IMR-90 (cell line): Measurements from ENCODE around the gene ANGPTL1. TPM values are rescaled to one million over a fixed set of nuclear protein-coding genes. Genes with fewer than 3 reads are reported as not detected.

Experiments
- ATAC-seq: fragments of 200-7000 bp; cut with Tn5 transposase; 2 replicates; pipeline ENCODE4 v1.9.1; 2020; ENCODE audit warnings: low read depth, mild to moderate bottlenecking, moderate library complexity
- BruUV-seq: library from RNA; stranded (reverse); fragments of 400-500 nt; replicated peaks from 2 replicates; lab custom pipeline; 2021; lab: Mats Ljungman, UMichigan
- CTCF ChIA-PET: fragments of 300-600 bp; formaldehyde crosslinking; extraction: SDS; loops from one replicate; lab custom pipeline; 2021; ENCODE audit warnings: antibody characterized with exemption; lab: Yijun Ruan, JAX
- POLR2A ChIA-PET: fragments of 300-600 bp; sonication (Branson Sonifier 250); formaldehyde crosslinking; loops from one replicate; lab custom pipeline; 2022; ENCODE audit warnings: antibody characterized with exemption; ENCODE audit not compliant: unreplicated experiment; lab: Charles Lee
- DNase-seq: peaks from one replicate; pipeline ENCODE4 v3.0.0; 2013
- H2AFZ ChIP-seq: replicated peaks from 2 replicates; pipeline ENCODE3; 2013; ENCODE audit warnings: low read length, mild to moderate bottlenecking; ENCODE audit not compliant: poor library complexity
- H2AK5ac ChIP-seq: 2 replicates; pipeline ENCODE4 v1.6.1; 2013; ENCODE audit warnings: low read depth, low read length, inconsistent platforms
- H2AK9ac ChIP-seq: replicated peaks from 2 replicates; pipeline ENCODE3; 2013; ENCODE audit warnings: mild to moderate bottlenecking, low read depth, low read length, moderate library complexity; ENCODE audit not compliant: poor library complexity
- H2BK120ac ChIP-seq: 2 replicates; pipeline ENCODE4 v1.6.1; 2013; ENCODE audit warnings: low read depth, low read length, inconsistent platforms
- H2BK15ac ChIP-seq: 3 replicates; pipeline ENCODE4 v1.6.1; 2013; ENCODE audit warnings: low read depth, low read length, inconsistent platforms
- H2BK20ac ChIP-seq: 2 replicates; pipeline ENCODE4 v1.6.1; 2013; ENCODE audit warnings: low read depth, mild to moderate bottlenecking, inconsistent platforms, low read length, moderate library complexity
- H2BK5ac ChIP-seq: 2 replicates; pipeline ENCODE4 v1.6.1; 2013; ENCODE audit warnings: mild to moderate bottlenecking, low read depth, low read length, inconsistent platforms; ENCODE audit not compliant: poor library complexity, severe bottlenecking
- H3K14ac ChIP-seq: replicated peaks from 2 replicates; pipeline ENCODE4 v1.6.1; 2013; ENCODE audit warnings: low read depth, low read length, inconsistent platforms
- H3K18ac ChIP-seq: 2 replicates; pipeline ENCODE4 v1.6.1; 2013; ENCODE audit warnings: low read depth, low read length, control low read depth
- H3K23ac ChIP-seq: 2 replicates; pipeline ENCODE4 v1.6.1; 2013; ENCODE audit warnings: low read depth, low read length, inconsistent platforms
- H3K27ac ChIP-seq: 2 replicates; pipeline ENCODE4 v1.5.1; 2013; ENCODE audit warnings: mild to moderate bottlenecking, control low read depth, low read length; ENCODE audit not compliant: insufficient read depth
- H3K27me3 ChIP-seq: 2 replicates; pipeline ENCODE4 v1.6.1; 2013; ENCODE audit warnings: low read length; ENCODE audit not compliant: control insufficient read depth, insufficient read depth
- H3K36me3 ChIP-seq: 2 replicates; pipeline ENCODE4 v1.6.1; 2013; ENCODE audit warnings: low read length, mixed read lengths; ENCODE audit not compliant: control insufficient read depth, insufficient read depth
- H3K4ac ChIP-seq: 2 replicates; pipeline ENCODE4 v1.6.1; 2013; ENCODE audit warnings: low read depth, low read length, inconsistent platforms
- H3K4me1 ChIP-seq: 2 replicates; pipeline ENCODE4 v1.6.1; 2013; ENCODE audit warnings: low read length, mixed read lengths; ENCODE audit not compliant: control insufficient read depth, insufficient read depth
- H3K4me2 ChIP-seq: 2 replicates; pipeline ENCODE4 v1.6.1; 2013; ENCODE audit warnings: low read depth, mild to moderate bottlenecking, control low read depth, low read length, moderate library complexity
- H3K4me3 ChIP-seq: 2 replicates; pipeline ENCODE4 v1.5.1; 2013; ENCODE audit warnings: low read depth, mild to moderate bottlenecking, control low read depth, low read length, moderate library complexity; ENCODE audit not compliant: insufficient read depth
- H3K56ac ChIP-seq: 2 replicates; pipeline ENCODE4 v1.6.1; 2013; ENCODE audit warnings: low read length, inconsistent platforms; ENCODE audit not compliant: insufficient read depth; ENCODE audit errors: extremely low read depth
- H3K79me1 ChIP-seq, 2 experiments: 2 replicates each; pipeline ENCODE4 v1.6.1; 2013; ENCODE audit warnings: low read length in 2 of 2, inconsistent platforms in 1 of 2, low read depth in 1 of 2
- H3K9ac ChIP-seq: 2 replicates; pipeline ENCODE4 v1.6.1; 2013; ENCODE audit warnings: low read depth, low read length, control low read depth
- H3K9me1 ChIP-seq: 2 replicates; pipeline ENCODE4 v1.6.1; 2013; ENCODE audit warnings: low read length, inconsistent platforms; ENCODE audit not compliant: insufficient read depth
- H3K9me3 ChIP-seq: 2 replicates; pipeline ENCODE4 v1.6.1; 2013; ENCODE audit warnings: low read length; ENCODE audit not compliant: control insufficient read depth, insufficient read depth
- H4K20me1 ChIP-seq: 2 replicates; pipeline ENCODE4 v1.6.1; 2013; ENCODE audit warnings: low read length, inconsistent platforms; ENCODE audit not compliant: insufficient read depth
- H4K5ac ChIP-seq: 2 replicates; pipeline ENCODE4 v1.6.1; 2013; ENCODE audit warnings: mild to moderate bottlenecking, low read depth, low read length, control low read depth
- H4K8ac ChIP-seq, 2 experiments: 2 replicates each; pipeline ENCODE4 v1.6.1; 2013; ENCODE audit warnings: low read depth in 2 of 2, low read length in 2 of 2, control low read depth in 1 of 2, inconsistent platforms in 1 of 2
- H4K91ac ChIP-seq: 2 replicates; pipeline ENCODE4 v1.6.1; 2013; ENCODE audit warnings: low read depth, low read length, inconsistent platforms; ENCODE audit not compliant: insufficient read depth
- CEBPB ChIP-seq: IDR thresholded peaks from 2 replicates; pipeline ENCODE4 v1.6.1; 2012; ENCODE audit warnings: low read depth, low read length, improper control_type of control experiment
- MAFK ChIP-seq: IDR thresholded peaks from 2 replicates; pipeline ENCODE4 v1.6.1; 2012; ENCODE audit warnings: low read depth, low read length, improper control_type of control experiment
- POLR2A ChIP-seq: IDR thresholded peaks from 2 replicates; pipeline ENCODE4 v1.6.1; 2012; ENCODE audit warnings: mild to moderate bottlenecking, low read depth, low read length
- RFX5 ChIP-seq: IDR thresholded peaks from 2 replicates; pipeline ENCODE4 v1.8.0; 2012; ENCODE audit warnings: low read depth, mild to moderate bottlenecking, low read length, moderate library complexity
- WGBS, 2 experiments: methylation state at CpG; one replicate each; pipeline versions ENCODE4 v1.1.5 to v1.1.7; 2013; ENCODE audit warnings: missing lambda C conversion rate in 2 of 2; ENCODE audit not compliant: insufficient read length in 1 of 2; ENCODE audit errors: extremely low coverage in 2 of 2; 5-methylcytosine and 5-hydroxymethylcytosine counted together
- dilution Hi-C: fragments of 300-500 bp; cut with HindIII; formaldehyde crosslinking; loops from one replicate; pipeline ENCODE4 v1.14.3; 2018; ENCODE audit warnings: low sequenced_read_pairs; ENCODE audit not compliant: unreplicated experiment
- in situ Hi-C: fragments of 300-500 bp; cut with MboI; formaldehyde crosslinking; loops from 3 replicates; pipeline ENCODE4 v1.14.3; 2019; ENCODE audit warnings: low sequenced_read_pairs, inconsistent platforms, mixed read lengths
- intact Hi-C: fragments of 100-400 bp; cut with micrococcal nuclease; formaldehyde crosslinking; loops from 2 replicates; pipeline ENCODE4 v1.10.0; 2022
- polyA plus RNA-seq, 3 experiments: library from polyadenylated mRNA; depleted of rRNA; stranded (reverse); fragments of >200 nt; gene quantifications; 2 replicates each; pipeline ENCODE4 v1.2.3, GENCODE V29; 2012; ENCODE audit warnings: low replicate concordance in 1 of 3
- total RNA-seq: library from RNA; depleted of rRNA; stranded (reverse); fragments of >200 nt; gene quantifications from 2 replicates; pipeline ENCODE4 v1.2.3, GENCODE V29; 2012
- TF ChIP-seq, protein P1 (sequence below): conservative IDR thresholded peaks from 2 replicates; pipeline ENCODE4 v1.5.1; 2012; ENCODE audit warnings: mild to moderate bottlenecking, low read depth, low read length, improper control_type of control experiment
- TF ChIP-seq, protein P2 (sequence below): fragments of 150-350 bp; IDR thresholded peaks from 2 replicates; pipeline ENCODE4 v1.6.1; 2017; ENCODE audit warnings: mild to moderate bottlenecking, antibody characterized with exemption, low read length, low read depth
- TF ChIP-seq, protein P3 (sequence below): fragments of 150-350 bp; IDR thresholded peaks from 2 replicates; pipeline ENCODE4 v1.6.1; 2016; ENCODE audit warnings: low read depth, mild to moderate bottlenecking, low read length, moderate library complexity, borderline replicate concordance

The ANGPTL1 gene
- total and polyA plus RNA-seq, 2 of the 4 experiments (the other 2 are of a cell fraction), result under 0.01 to 0.03 TPM

GRCh38 chr1:178802873-178803272 is 68.0 kb downstream of the ANGPTL1 start:
- Histone ChIP-seq H3K9me1 (no peaks in the 10 kb centered on the region; the same call in 1 of the 2 replicates), H4K20me1 (no peaks in the 10 kb centered on the region; the same call in 1 of the 2 replicates), H3K4ac (no peak overlapping the region), H3K79me1 (peaks cover 21 to 25% of the 10 kb centered on the region in 2 experiments), H2BK120ac (no peak overlapping the region), H4K5ac (no peak overlapping the region), H2AFZ (no peak overlapping the region), H2BK5ac (no peak overlapping the region), H3K23ac (no peak overlapping the region), H3K27me3 (no peaks in the 10 kb centered on the region), H3K36me3 (peaks cover 13% of the 10 kb centered on the region), H3K9me3 (no peaks in the 10 kb centered on the region; the same call in 1 of the 2 replicates), H2BK15ac (no peak overlapping the region), H3K4me1 (no peaks in the 10 kb centered on the region), H2BK20ac (no peak overlapping the region), H4K8ac (no peak overlapping the region), H3K14ac (no peak overlapping the region), H3K9ac (no peak overlapping the region), H4K91ac (no peak overlapping the region), H2AK5ac (no peak overlapping the region), H3K27ac (no peak overlapping the region), H3K56ac (no peak overlapping the region), H2AK9ac (no peak overlapping the region), H3K4me3 (no peak overlapping the region), H3K4me2 (no peak overlapping the region), H3K18ac (no peak overlapping the region)
- 67% methylated on average over 1 of the region's 3 CpGs; no CpG with 5 or more reads in 1 of the 2 experiments for WGBS, 2 experiments
- in situ Hi-C loops (no loop called here), intact Hi-C loops (no loop called here), dilution Hi-C loops (no loop called here)
- TF ChIP-seq CEBPB, result no peak
- no peak for TF ChIP-seq MAFK
- TF ChIP-seq, protein P1, sequence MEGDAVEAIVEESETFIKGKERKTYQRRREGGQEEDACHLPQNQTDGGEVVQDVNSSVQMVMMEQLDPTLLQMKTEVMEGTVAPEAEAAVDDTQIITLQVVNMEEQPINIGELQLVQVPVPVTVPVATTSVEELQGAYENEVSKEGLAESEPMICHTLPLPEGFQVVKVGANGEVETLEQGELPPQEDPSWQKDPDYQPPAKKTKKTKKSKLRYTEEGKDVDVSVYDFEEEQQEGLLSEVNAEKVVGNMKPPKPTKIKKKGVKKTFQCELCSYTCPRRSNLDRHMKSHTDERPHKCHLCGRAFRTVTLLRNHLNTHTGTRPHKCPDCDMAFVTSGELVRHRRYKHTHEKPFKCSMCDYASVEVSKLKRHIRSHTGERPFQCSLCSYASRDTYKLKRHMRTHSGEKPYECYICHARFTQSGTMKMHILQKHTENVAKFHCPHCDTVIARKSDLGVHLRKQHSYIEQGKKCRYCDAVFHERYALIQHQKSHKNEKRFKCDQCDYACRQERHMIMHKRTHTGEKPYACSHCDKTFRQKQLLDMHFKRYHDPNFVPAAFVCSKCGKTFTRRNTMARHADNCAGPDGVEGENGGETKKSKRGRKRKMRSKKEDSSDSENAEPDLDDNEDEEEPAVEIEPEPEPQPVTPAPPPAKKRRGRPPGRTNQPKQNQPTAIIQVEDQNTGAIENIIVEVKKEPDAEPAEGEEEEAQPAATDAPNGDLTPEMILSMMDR, result no peak
- no peak for TF ChIP-seq POLR2A
- TF ChIP-seq, protein P2, sequence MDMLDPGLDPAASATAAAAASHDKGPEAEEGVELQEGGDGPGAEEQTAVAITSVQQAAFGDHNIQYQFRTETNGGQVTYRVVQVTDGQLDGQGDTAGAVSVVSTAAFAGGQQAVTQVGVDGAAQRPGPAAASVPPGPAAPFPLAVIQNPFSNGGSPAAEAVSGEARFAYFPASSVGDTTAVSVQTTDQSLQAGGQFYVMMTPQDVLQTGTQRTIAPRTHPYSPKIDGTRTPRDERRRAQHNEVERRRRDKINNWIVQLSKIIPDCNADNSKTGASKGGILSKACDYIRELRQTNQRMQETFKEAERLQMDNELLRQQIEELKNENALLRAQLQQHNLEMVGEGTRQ, result no peak
- TF ChIP-seq, protein P3, sequence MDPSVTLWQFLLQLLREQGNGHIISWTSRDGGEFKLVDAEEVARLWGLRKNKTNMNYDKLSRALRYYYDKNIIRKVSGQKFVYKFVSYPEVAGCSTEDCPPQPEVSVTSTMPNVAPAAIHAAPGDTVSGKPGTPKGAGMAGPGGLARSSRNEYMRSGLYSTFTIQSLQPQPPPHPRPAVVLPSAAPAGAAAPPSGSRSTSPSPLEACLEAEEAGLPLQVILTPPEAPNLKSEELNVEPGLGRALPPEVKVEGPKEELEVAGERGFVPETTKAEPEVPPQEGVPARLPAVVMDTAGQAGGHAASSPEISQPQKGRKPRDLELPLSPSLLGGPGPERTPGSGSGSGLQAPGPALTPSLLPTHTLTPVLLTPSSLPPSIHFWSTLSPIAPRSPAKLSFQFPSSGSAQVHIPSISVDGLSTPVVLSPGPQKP, result no peak
- no peak for TF ChIP-seq RFX5
- ChIA-PET POLR2A (no interaction called here), CTCF (no interaction called here)
- BruUV-seq, result no TSS peak
- no peak for DNase-seq
- no peak for ATAC-seq
